ENCODE measurements around the gene HNRNPLL. TPM values are rescaled to one million over a fixed set of nuclear protein-coding genes. Genes with fewer than 3 reads are reported as not detected.

Gene HNRNPLL
- polyA plus RNA-seq, 1 experiment, result 26.6 TPM

Other genes with a start within 250 kb of the HNRNPLL start
- gene ATL2, start 225.7 kb downstream of the HNRNPLL start, polyA plus RNA-seq (2011; rRNA removed), result 9.3 and 12.5 TPM in 2 replicates
- 9.6 and 10.1 TPM in 2 replicates for gene GALM, start 63.2 kb upstream of the HNRNPLL start, polyA plus RNA-seq (2011; rRNA removed)
- 110 and 172 TPM in 2 replicates for gene SRSF7, start 148.4 kb upstream of the HNRNPLL start, polyA plus RNA-seq (2011; rRNA removed)
- gene GEMIN6, start 175.3 kb upstream of the HNRNPLL start, polyA plus RNA-seq (2011; rRNA removed), result 5.4 and 13.7 TPM in 2 replicates

All from BJ (cell line).